OCI-LY1 (cell line): Measurements from ENCODE around the gene ADTRP.

Experiments
- H2AFZ ChIP-seq: fragments of 200-600 bp; sonication (generic), shearing (Covaris generic); 2 replicates; pipeline ENCODE4 v1.6.0; 2014; ENCODE audit warnings: antibody characterized with exemption, mild to moderate bottlenecking, low read length
- H3F3A ChIP-seq: fragments of 200-600 bp; sonication (generic), shearing (Covaris generic); 2 replicates; pipeline ENCODE4 v1.6.0; 2014; ENCODE audit warnings: mild to moderate bottlenecking, antibody characterized with exemption, low read length, moderate library complexity; ENCODE audit not compliant: insufficient read depth
- H3K27ac ChIP-seq: fragments of 200-600 bp; sonication (generic); 2 replicates; pipeline ENCODE4 v1.5.1; 2014; ENCODE audit warnings: low read length, mixed run types, mild to moderate bottlenecking, low read depth; ENCODE audit not compliant: poor library complexity, severe bottlenecking
- H3K27me3 ChIP-seq: fragments of 200-600 bp; sonication (generic); 2 replicates; pipeline ENCODE4 v1.6.0; 2014; ENCODE audit warnings: antibody characterized with exemption, mild to moderate bottlenecking, low read length, moderate library complexity; ENCODE audit not compliant: insufficient read depth
- H3K36me3 ChIP-seq: fragments of 200-600 bp; sonication (generic); 2 replicates; pipeline ENCODE4 v1.6.1; 2014; ENCODE audit warnings: mild to moderate bottlenecking, antibody characterized with exemption, low read length, moderate library complexity, mixed read lengths; ENCODE audit not compliant: insufficient read depth
- H3K4me1 ChIP-seq: fragments of 200-600 bp; sonication (generic); 2 replicates; pipeline ENCODE4 v1.5.1; 2014; ENCODE audit warnings: mild to moderate bottlenecking, low read length, moderate library complexity; ENCODE audit not compliant: insufficient read depth, severe bottlenecking
- H3K4me2 ChIP-seq: fragments of 200-600 bp; sonication (generic), shearing (Covaris generic); 2 replicates; pipeline ENCODE4 v1.6.1; 2014; ENCODE audit warnings: low read length
- H3K4me3 ChIP-seq: fragments of 200-600 bp; sonication (generic); 2 replicates; pipeline ENCODE4 v1.5.1; 2014; ENCODE audit warnings: low read length, low read depth, mild to moderate bottlenecking, mixed read lengths; ENCODE audit not compliant: poor library complexity, severe bottlenecking
- H3K79me2 ChIP-seq: fragments of 200-600 bp; shearing (Covaris generic); 2 replicates; pipeline ENCODE4 v1.6.1; 2016; ENCODE audit warnings: mixed run types, low read length, mixed read lengths; ENCODE audit not compliant: insufficient read depth
- H3K9ac ChIP-seq: fragments of 200-600 bp; sonication (generic), shearing (Covaris generic); 2 replicates; pipeline ENCODE4 v1.6.1; 2014; ENCODE audit warnings: mild to moderate bottlenecking, low read length, mixed read lengths
- H3K9me2 ChIP-seq: fragments of 200-600 bp; sonication (generic), shearing (Covaris generic); 2 replicates; pipeline ENCODE4 v1.6.1; 2014; ENCODE audit warnings: low read depth, mild to moderate bottlenecking, low read length, mixed read lengths
- H3K9me3 ChIP-seq: fragments of 200-600 bp; shearing (Covaris generic); 2 replicates; pipeline ENCODE4 v1.6.1; 2014; ENCODE audit warnings: low read length, mixed read lengths
- H4K20me1 ChIP-seq: fragments of 200-600 bp; sonication (generic), shearing (Covaris generic); 2 replicates; pipeline ENCODE4 v1.6.0; 2016; ENCODE audit warnings: mild to moderate bottlenecking, low read length; ENCODE audit not compliant: insufficient read depth
- EZH2 ChIP-seq: fragments of 200-600 bp; sonication (generic), shearing (Covaris generic); IDR thresholded peaks from 2 replicates; pipeline ENCODE4 v1.8.0; 2017; ENCODE audit warnings: borderline replicate concordance, mixed run types, mild to moderate bottlenecking, antibody characterized with exemption, low read length, moderate library complexity, mixed read lengths
- TF ChIP-seq, protein P1 (sequence below): fragments of 200-600 bp; sonication (generic), shearing (Covaris generic); IDR thresholded peaks from 2 replicates; pipeline ENCODE4 v1.5.1; 2017; ENCODE audit warnings: mild to moderate bottlenecking, antibody characterized with exemption, low read length, moderate library complexity, mixed read lengths

Gene ADTRP

DNA sequence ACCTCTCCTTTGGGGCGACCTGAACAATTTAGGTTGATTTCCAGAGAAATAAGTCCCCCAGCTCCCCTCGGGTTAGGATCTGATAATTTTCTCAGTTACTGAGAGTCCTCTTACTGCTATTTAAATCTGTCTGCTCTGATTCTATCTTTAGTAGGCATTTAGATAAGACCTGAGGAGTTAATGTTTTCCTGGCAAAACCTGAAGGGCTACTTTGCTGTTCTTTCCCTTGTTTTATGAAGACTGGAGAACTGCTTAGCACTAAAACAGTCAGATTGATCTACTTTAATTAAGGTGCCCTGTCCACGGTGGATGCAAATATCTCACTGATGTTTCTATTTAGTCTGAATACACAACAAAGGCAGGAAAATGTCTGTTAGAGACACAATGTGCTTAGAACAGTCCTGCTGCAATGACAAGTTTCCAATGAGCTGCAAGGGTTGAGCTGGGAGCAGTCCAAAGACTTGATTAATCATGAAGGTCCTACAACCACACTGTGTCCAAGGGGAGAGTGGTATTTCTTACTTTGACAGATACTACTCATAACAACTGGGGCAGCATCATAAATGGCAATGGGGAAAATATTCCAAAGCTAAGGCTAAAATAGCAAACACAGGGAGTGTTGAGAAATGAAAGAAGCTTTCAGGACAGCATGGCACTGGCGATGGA lies 15.7 kb downstream of the ADTRP start:
- Histone ChIP-seq H3K27ac (no peak overlapping the region), H4K20me1 (no peaks in the 10 kb centered on the region), H3K27me3 (0 out of 2 replicates have a peak, but pooled peaks cover 5% of the 10 kb centered on the region), H3F3A (no peaks in the 10 kb centered on the region), H3K4me3 (no peak overlapping the region), H3K9ac (no peak overlapping the region), H2AFZ (no peak overlapping the region), H3K4me1 (no peaks in the 10 kb centered on the region), H3K9me3 (no peaks in the 10 kb centered on the region), H3K79me2 (no peaks in the 10 kb centered on the region), H3K36me3 (no peaks in the 10 kb centered on the region), H3K4me2 (no peak overlapping the region), H3K9me2 (no peaks in the 10 kb centered on the region)
- TF ChIP-seq, protein P1, sequence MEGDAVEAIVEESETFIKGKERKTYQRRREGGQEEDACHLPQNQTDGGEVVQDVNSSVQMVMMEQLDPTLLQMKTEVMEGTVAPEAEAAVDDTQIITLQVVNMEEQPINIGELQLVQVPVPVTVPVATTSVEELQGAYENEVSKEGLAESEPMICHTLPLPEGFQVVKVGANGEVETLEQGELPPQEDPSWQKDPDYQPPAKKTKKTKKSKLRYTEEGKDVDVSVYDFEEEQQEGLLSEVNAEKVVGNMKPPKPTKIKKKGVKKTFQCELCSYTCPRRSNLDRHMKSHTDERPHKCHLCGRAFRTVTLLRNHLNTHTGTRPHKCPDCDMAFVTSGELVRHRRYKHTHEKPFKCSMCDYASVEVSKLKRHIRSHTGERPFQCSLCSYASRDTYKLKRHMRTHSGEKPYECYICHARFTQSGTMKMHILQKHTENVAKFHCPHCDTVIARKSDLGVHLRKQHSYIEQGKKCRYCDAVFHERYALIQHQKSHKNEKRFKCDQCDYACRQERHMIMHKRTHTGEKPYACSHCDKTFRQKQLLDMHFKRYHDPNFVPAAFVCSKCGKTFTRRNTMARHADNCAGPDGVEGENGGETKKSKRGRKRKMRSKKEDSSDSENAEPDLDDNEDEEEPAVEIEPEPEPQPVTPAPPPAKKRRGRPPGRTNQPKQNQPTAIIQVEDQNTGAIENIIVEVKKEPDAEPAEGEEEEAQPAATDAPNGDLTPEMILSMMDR: no peak
- TF ChIP-seq EZH2: no peak

DNA sequence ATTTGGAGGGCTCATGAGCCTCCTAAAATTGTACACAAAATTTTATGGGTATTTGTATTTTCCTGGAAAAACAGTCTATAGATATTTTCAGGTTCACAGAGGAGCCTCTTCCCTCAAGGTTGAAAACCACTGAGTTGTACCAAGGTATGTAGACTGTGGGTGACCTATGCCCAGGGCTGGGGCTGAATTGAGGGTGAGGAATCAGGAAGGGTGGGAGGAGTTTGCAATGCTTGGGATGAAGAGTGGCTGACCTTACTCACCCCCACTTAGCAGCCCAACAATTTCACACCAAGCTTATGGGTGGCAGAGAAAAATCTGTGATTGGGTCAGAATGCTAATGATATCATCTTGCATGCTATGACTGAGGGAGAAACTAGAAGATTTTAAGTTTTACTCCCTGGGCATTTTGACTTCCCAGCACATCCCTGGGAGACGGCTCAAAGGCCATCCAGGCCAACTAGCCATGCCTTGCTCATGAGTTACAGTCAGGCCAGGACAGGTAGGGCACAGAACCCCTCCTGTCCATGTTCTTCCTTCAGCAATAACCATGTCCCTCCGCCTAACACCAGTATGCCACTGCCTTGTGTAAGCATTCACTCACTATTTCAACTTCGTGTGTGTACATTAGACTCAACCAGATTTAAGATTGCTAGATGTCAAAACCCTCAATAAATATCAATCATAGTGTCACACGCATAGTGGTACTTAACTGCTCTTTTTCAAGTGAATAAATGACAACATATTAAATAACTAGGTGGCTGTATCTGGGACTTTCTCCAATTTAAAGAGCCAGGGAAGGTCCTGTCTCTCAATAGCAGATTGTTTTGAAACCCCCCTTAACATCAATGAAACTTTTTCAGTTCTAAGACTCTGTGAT lies 16.6 kb downstream of the ADTRP start:
- no peaks in the 10 kb centered on the region for H3K4me1 ChIP-seq
- H3K27ac ChIP-seq: no peak overlapping the region
- no peaks in the 10 kb centered on the region for H3K79me2 ChIP-seq
- no peak overlapping the region for H3K4me2 ChIP-seq
- no peaks in the 10 kb centered on the region for H4K20me1 ChIP-seq
- no peak for TF ChIP-seq EZH2
- TF ChIP-seq, protein P1: no peak
- 0 out of 2 replicates have a peak, but pooled peaks cover 5% of the 10 kb centered on the region for H3K27me3 ChIP-seq
- no peaks in the 10 kb centered on the region for H3F3A ChIP-seq
- no peaks in the 10 kb centered on the region for H3K9me3 ChIP-seq
- H3K9me2 ChIP-seq: no peaks in the 10 kb centered on the region
- no peak overlapping the region for H3K4me3 ChIP-seq
- no peak overlapping the region for H2AFZ ChIP-seq
- H3K9ac ChIP-seq: no peak overlapping the region
- no peaks in the 10 kb centered on the region; the same call in 1 of the 2 replicates for H3K36me3 ChIP-seq

DNA sequence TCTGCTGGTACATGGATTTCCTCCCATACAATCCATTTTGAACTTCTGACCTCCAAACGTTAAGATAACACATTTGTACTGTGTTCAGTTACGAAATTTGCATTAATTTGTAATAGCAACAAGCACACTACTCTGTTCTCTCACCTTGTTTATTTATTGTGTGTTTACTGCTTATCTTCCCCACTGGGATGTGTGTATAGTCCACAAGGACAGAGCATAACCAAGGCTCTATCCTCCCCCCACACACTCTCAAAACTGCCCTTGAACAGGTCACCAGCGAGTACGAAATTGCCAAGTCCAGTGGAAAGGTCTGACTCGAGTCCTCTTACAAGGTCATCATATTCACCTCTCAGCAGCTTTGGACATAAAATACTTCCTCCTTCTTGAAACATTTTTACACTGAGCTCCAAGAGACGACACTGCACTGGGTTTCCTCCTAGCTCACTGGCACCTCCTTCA lies 18.6 kb downstream of the ADTRP start:
- no peaks in the 10 kb centered on the region for H3K9me2 ChIP-seq
- H3K27ac ChIP-seq: no peak overlapping the region
- H3K27me3 ChIP-seq: no peaks in the 10 kb centered on the region
- no peak for TF ChIP-seq EZH2
- TF ChIP-seq, protein P1: no peak
- no peaks in the 10 kb centered on the region for H3K79me2 ChIP-seq
- no peak overlapping the region for H3K4me2 ChIP-seq
- H3K9ac ChIP-seq: no peak overlapping the region
- H3K4me3 ChIP-seq: no peak overlapping the region
- no peaks in the 10 kb centered on the region for H3K4me1 ChIP-seq
- no peaks in the 10 kb centered on the region for H3F3A ChIP-seq
- no peak overlapping the region for H2AFZ ChIP-seq
- H3K36me3 ChIP-seq: no peaks in the 10 kb centered on the region; the same call in 1 of the 2 replicates
- H3K9me3 ChIP-seq: no peaks in the 10 kb centered on the region
- no peaks in the 10 kb centered on the region for H4K20me1 ChIP-seq
